Coronary artery (tissue), 2 donors: ENCODE measurements around the gene FAM83B.

Experiments
- DNase-seq: peaks from one replicate; pipeline ENCODE4 v3.0.0-alpha.2; 2017; ENCODE audit warnings: low spot score
- H3K27ac ChIP-seq, 2 donors: fragments of 200-600 bp; sonication (generic); one replicate each; pipeline ENCODE4 v1.5.1; 2016 to 2019
- H3K4me3 ChIP-seq: fragments of 200-600 bp; sonication (generic); 2 replicates; pipeline ENCODE4 v1.5.1; 2016; ENCODE audit warnings: mild to moderate bottlenecking, moderate library complexity
- TF ChIP-seq, protein P1 (sequence below): fragments of 200-600 bp; sonication (generic); IDR thresholded peaks from one replicate; pipeline ENCODE4 v1.5.1; 2019; ENCODE audit warnings: antibody characterized with exemption

FAM83B gene

GRCh38 chr6:54980511-54981275 lies 134.1 kb downstream of the FAM83B start:
- Histone ChIP-seq H3K27ac (no peak overlapping the region), H3K4me3 (no peak overlapping the region)
- TF ChIP-seq, protein P1, sequence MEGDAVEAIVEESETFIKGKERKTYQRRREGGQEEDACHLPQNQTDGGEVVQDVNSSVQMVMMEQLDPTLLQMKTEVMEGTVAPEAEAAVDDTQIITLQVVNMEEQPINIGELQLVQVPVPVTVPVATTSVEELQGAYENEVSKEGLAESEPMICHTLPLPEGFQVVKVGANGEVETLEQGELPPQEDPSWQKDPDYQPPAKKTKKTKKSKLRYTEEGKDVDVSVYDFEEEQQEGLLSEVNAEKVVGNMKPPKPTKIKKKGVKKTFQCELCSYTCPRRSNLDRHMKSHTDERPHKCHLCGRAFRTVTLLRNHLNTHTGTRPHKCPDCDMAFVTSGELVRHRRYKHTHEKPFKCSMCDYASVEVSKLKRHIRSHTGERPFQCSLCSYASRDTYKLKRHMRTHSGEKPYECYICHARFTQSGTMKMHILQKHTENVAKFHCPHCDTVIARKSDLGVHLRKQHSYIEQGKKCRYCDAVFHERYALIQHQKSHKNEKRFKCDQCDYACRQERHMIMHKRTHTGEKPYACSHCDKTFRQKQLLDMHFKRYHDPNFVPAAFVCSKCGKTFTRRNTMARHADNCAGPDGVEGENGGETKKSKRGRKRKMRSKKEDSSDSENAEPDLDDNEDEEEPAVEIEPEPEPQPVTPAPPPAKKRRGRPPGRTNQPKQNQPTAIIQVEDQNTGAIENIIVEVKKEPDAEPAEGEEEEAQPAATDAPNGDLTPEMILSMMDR = no peak
- DNase-seq = no peak

GRCh38 chr6:54981276-54981609 lies 134.7 kb downstream of the FAM83B start:
- no peak overlapping the region for H3K27ac ChIP-seq
- TF ChIP-seq, protein P1 = no peak
- no peak for DNase-seq
- H3K4me3 ChIP-seq = no peak overlapping the region

DNA sequence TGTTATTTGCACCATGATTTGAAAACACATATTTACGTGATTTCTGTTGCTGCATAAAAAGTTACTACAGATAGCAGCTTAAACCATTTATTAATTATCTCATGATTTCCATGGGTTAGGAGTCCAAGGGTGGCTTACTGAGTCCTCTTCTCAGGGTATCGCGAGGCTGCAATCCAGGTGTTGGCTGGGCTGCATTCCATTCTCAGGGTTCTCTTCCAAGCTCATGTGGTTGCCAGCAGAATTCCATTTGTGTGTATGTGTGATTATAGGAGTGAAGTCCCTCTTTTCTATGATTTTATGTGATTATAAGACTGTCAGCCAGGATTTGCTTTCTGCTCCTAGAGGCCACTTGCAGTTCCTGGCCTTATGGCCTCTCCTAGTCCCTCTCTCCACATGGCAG lies 135.1 kb downstream of the FAM83B start:
- TF ChIP-seq, protein P1 = no peak
- H3K4me3 ChIP-seq = no peak overlapping the region
- DNase-seq = no peak

GRCh38 chr6:54987633-54988290 lies 141.2 kb downstream of the FAM83B start:
- Histone ChIP-seq H3K4me3 (no peak overlapping the region), H3K27ac (no peak overlapping the region)

More for the DNA sequence above, 135.1 kb downstream of the FAM83B start:
- H3K27ac ChIP-seq = no peak overlapping the region

DNA sequence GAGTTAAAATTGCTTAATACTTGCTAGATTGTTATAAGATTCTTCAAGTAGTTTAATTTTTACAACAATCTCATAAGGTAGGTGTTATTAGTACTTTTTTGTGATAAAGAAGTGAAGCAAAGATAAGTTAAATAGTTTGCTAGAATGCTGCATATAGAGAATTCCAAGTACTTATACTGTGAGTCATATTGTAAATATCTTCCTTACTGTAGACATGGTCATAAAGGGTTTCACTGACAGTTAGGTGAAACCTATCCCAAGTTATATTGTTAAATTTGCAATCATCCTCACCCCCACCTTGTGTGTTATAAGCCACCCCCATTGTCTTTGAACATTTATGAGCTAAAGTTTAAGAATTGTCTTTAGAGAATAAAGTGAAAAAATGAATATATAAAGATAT lies 142.0 kb downstream of the FAM83B start:
- no peak for DNase-seq
- no peak overlapping the region for H3K27ac ChIP-seq
- TF ChIP-seq, protein P1 = no peak
- no peak overlapping the region for H3K4me3 ChIP-seq

More at GRCh38 chr6:54987633-54988290, 141.2 kb downstream of the FAM83B start:
- DNase-seq = no peak
- TF ChIP-seq, protein P1 = no peak

- TF ChIP-seq, protein P1 = no peak
- Histone ChIP-seq H3K27ac (no peak overlapping the region), H3K4me3 (no peak overlapping the region)
- no peak for DNase-seq
Measured at GRCh38 chr6:54990001-54990400, 143.4 kb downstream of the FAM83B start.
